ENCODE data around the gene ALK. TPM values are rescaled to one million over a fixed set of nuclear protein-coding genes. Genes with fewer than 3 reads are reported as not detected.

The ALK gene
- total RNA-seq, 2 donors from 2014 or later: 0.25 TPM; not detected in 1

- peaks cover 25% of the 10 kb centered on the region for H3K27me3 Mint-ChIP-seq (ENCODE audit: low read depth)
- H3K9me3 Mint-ChIP-seq: no peaks in the 10 kb centered on the region
- no peaks in the 10 kb centered on the region for H3K36me3 Mint-ChIP-seq (ENCODE audit: insufficient read depth in 2 of 2)
- DNase-seq (no peak), ATAC-seq (replicated peaks in 1 of 2) (no peak)
- H3K4me3 Mint-ChIP-seq: no peak overlapping the region
- no peaks in the 10 kb centered on the region for H3K4me1 Mint-ChIP-seq (ENCODE audit: low read depth)
- no peak overlapping the region for H3K27ac Mint-ChIP-seq
These were observed 26.4 kb downstream of the ALK start for GRCh38 chr2:29894822-29895614.

- H3K36me3 Mint-ChIP-seq (ENCODE audit: insufficient read depth in 2 of 2): no peaks in the 10 kb centered on the region
- H3K9me3 Mint-ChIP-seq: no peaks in the 10 kb centered on the region
- peaks cover 25% of the 10 kb centered on the region for H3K27me3 Mint-ChIP-seq (ENCODE audit: low read depth)
- no peak for DNase-seq
- H3K27ac Mint-ChIP-seq: no peak overlapping the region
- ATAC-seq (replicated peaks in 1 of 2): no peak
- no peaks in the 10 kb centered on the region for H3K4me1 Mint-ChIP-seq (ENCODE audit: low read depth)
- H3K4me3 Mint-ChIP-seq: no peak overlapping the region
These were observed 28.7 kb downstream of the ALK start for GRCh38 chr2:29892585-29893259.

- Mint-ChIP-seq H3K9me3 (peaks cover 0 to 3% of the 10 kb centered on the region in 2 donors), H3K27ac (no peak overlapping the region), H3K4me3 (no peak overlapping the region), H3K4me1 (ENCODE audit: low read depth) (no peaks in the 10 kb centered on the region), H3K36me3 (ENCODE audit: insufficient read depth in 2 of 2) (no peaks in the 10 kb centered on the region), H3K27me3 (ENCODE audit: low read depth) (peaks cover 10% of the 10 kb centered on the region)
- DNase-seq (no peak), ATAC-seq (replicated peaks in 1 of 2) (no peak)
These were observed 40.2 kb downstream of the ALK start for GRCh38 chr2:29881089-29881730.

- Mint-ChIP-seq H3K36me3 (ENCODE audit: insufficient read depth in 2 of 2) (no peaks in the 10 kb centered on the region), H3K27me3 (ENCODE audit: low read depth) (peaks cover 10% of the 10 kb centered on the region), H3K27ac (no peak overlapping the region), H3K4me3 (no peak overlapping the region), H3K9me3 (peaks cover 0 to 3% of the 10 kb centered on the region in 2 donors), H3K4me1 (ENCODE audit: low read depth) (no peaks in the 10 kb centered on the region)
- DNase-seq: no peak
- ATAC-seq (replicated peaks in 1 of 2): no peak
These were observed 41.3 kb downstream of the ALK start for GRCh38 chr2:29880084-29880483.

GRCh38 chr2:29879456-29879855 is 41.9 kb downstream of the ALK start:
- Mint-ChIP-seq H3K27me3 (ENCODE audit: low read depth) (peaks cover 10% of the 10 kb centered on the region), H3K9me3 (peaks cover 0 to 3% of the 10 kb centered on the region in 2 donors), H3K4me1 (ENCODE audit: low read depth) (no peaks in the 10 kb centered on the region), H3K36me3 (ENCODE audit: insufficient read depth in 2 of 2) (no peaks in the 10 kb centered on the region), H3K4me3 (no peak overlapping the region), H3K27ac (no peak overlapping the region)
- DNase-seq: no peak
- ATAC-seq (replicated peaks in 1 of 2): no peak

GRCh38 chr2:29878898-29879297 is 42.5 kb downstream of the ALK start:
- Mint-ChIP-seq H3K4me1 (ENCODE audit: low read depth) (no peaks in the 10 kb centered on the region), H3K27ac (no peak overlapping the region), H3K9me3 (peaks cover 0 to 3% of the 10 kb centered on the region in 2 donors), H3K36me3 (ENCODE audit: insufficient read depth in 2 of 2) (no peaks in the 10 kb centered on the region), H3K4me3 (no peak overlapping the region), H3K27me3 (ENCODE audit: low read depth) (peaks cover 10% of the 10 kb centered on the region)
- DNase-seq: no peak
- no peak for ATAC-seq (replicated peaks in 1 of 2)

- Mint-ChIP-seq H3K9me3 (no peaks in the 10 kb centered on the region), H3K36me3 (ENCODE audit: insufficient read depth in 2 of 2) (no peaks in the 10 kb centered on the region), H3K4me3 (no peak overlapping the region), H3K27ac (no peak overlapping the region), H3K4me1 (ENCODE audit: low read depth) (no peaks in the 10 kb centered on the region), H3K27me3 (ENCODE audit: low read depth) (peaks cover 11% of the 10 kb centered on the region)
- no peak for ATAC-seq (replicated peaks in 1 of 2)
- DNase-seq: no peak
These were observed 45.0 kb downstream of the ALK start for GRCh38 chr2:29876374-29876773.

GRCh38 chr2:29874745-29875144 is 46.6 kb downstream of the ALK start:
- Mint-ChIP-seq H3K4me1 (ENCODE audit: low read depth) (no peaks in the 10 kb centered on the region), H3K4me3 (no peak overlapping the region), H3K27me3 (ENCODE audit: low read depth) (peaks cover 9% of the 10 kb centered on the region), H3K27ac (no peak overlapping the region), H3K36me3 (ENCODE audit: insufficient read depth in 2 of 2) (no peaks in the 10 kb centered on the region), H3K9me3 (no peaks in the 10 kb centered on the region)
- DNase-seq (no peak), ATAC-seq (replicated peaks in 1 of 2) (no peak)

- Mint-ChIP-seq H3K27me3 (ENCODE audit: low read depth) (peaks cover 15% of the 10 kb centered on the region), H3K9me3 (no peaks in the 10 kb centered on the region), H3K4me1 (ENCODE audit: low read depth) (no peaks in the 10 kb centered on the region), H3K27ac (no peak overlapping the region), H3K36me3 (ENCODE audit: insufficient read depth in 2 of 2) (no peaks in the 10 kb centered on the region), H3K4me3 (no peak overlapping the region)
- DNase-seq (no peak), ATAC-seq (replicated peaks in 1 of 2) (no peak)
These were observed 48.5 kb downstream of the ALK start for GRCh38 chr2:29872870-29873269.

GRCh38 chr2:29871541-29871940 is 49.8 kb downstream of the ALK start:
- no peak overlapping the region for H3K4me3 Mint-ChIP-seq
- no peaks in the 10 kb centered on the region for H3K36me3 Mint-ChIP-seq (ENCODE audit: insufficient read depth in 2 of 2)
- no peak overlapping the region for H3K27ac Mint-ChIP-seq
- H3K4me1 Mint-ChIP-seq (ENCODE audit: low read depth): no peaks in the 10 kb centered on the region
- ATAC-seq (replicated peaks in 1 of 2) (no peak), DNase-seq (no peak)
- no peaks in the 10 kb centered on the region for H3K9me3 Mint-ChIP-seq
- peaks cover 20% of the 10 kb centered on the region for H3K27me3 Mint-ChIP-seq (ENCODE audit: low read depth)

- no peaks in the 10 kb centered on the region for H3K9me3 Mint-ChIP-seq
These were observed 55.9 kb downstream of the ALK start for GRCh38 chr2:29865512-29865911.

GRCh38 chr2:29864988-29865387 is 56.4 kb downstream of the ALK start:
- DNase-seq (no peak), ATAC-seq (replicated peaks in 1 of 2) (no peak)
- no peak overlapping the region for H3K4me3 Mint-ChIP-seq
- H3K27ac Mint-ChIP-seq: no peak overlapping the region
- H3K27me3 Mint-ChIP-seq (ENCODE audit: low read depth): peaks cover 56% of the 10 kb centered on the region
- no peaks in the 10 kb centered on the region for H3K36me3 Mint-ChIP-seq (ENCODE audit: insufficient read depth in 2 of 2)
- H3K4me1 Mint-ChIP-seq (ENCODE audit: low read depth): no peaks in the 10 kb centered on the region
- no peaks in the 10 kb centered on the region for H3K9me3 Mint-ChIP-seq

More at GRCh38 chr2:29865512-29865911, 55.9 kb downstream of the ALK start:
- Mint-ChIP-seq H3K27ac (no peak overlapping the region), H3K27me3 (ENCODE audit: low read depth) (peaks cover 52% of the 10 kb centered on the region), H3K4me1 (ENCODE audit: low read depth) (no peaks in the 10 kb centered on the region), H3K4me3 (no peak overlapping the region), H3K36me3 (ENCODE audit: insufficient read depth in 2 of 2) (no peaks in the 10 kb centered on the region)
- DNase-seq (no peak), ATAC-seq (replicated peaks in 1 of 2) (no peak)

- no peak overlapping the region for H3K4me3 Mint-ChIP-seq
- peaks cover 35% of the 10 kb centered on the region for H3K27me3 Mint-ChIP-seq (ENCODE audit: low read depth)
- ATAC-seq (replicated peaks in 1 of 2) (no peak), DNase-seq (no peak)
- no peaks in the 10 kb centered on the region for H3K4me1 Mint-ChIP-seq (ENCODE audit: low read depth)
- H3K27ac Mint-ChIP-seq: no peak overlapping the region
- H3K36me3 Mint-ChIP-seq (ENCODE audit: insufficient read depth in 2 of 2): peaks cover 0 to 1% of the 10 kb centered on the region in 2 donors
- peaks cover 3 to 8% of the 10 kb centered on the region in 2 donors for H3K9me3 Mint-ChIP-seq
These were observed 65.3 kb downstream of the ALK start for GRCh38 chr2:29855924-29856639.
